HG03175 (cell line): ENCODE results near the gene AMPD3.

Source experiments
- ATAC-seq: cut with Tn5 transposase; IDR thresholded peaks from one replicate; pipeline ENCODE4 v1.9.1; 2021; ENCODE audit warnings: mild to moderate bottlenecking, moderate library complexity; ENCODE audit not compliant: unreplicated experiment

Gene AMPD3

GRCh38 chr11:10486161-10486840 lies 31.2 kb downstream of the AMPD3 start:
- ATAC-seq = no peak

DNA sequence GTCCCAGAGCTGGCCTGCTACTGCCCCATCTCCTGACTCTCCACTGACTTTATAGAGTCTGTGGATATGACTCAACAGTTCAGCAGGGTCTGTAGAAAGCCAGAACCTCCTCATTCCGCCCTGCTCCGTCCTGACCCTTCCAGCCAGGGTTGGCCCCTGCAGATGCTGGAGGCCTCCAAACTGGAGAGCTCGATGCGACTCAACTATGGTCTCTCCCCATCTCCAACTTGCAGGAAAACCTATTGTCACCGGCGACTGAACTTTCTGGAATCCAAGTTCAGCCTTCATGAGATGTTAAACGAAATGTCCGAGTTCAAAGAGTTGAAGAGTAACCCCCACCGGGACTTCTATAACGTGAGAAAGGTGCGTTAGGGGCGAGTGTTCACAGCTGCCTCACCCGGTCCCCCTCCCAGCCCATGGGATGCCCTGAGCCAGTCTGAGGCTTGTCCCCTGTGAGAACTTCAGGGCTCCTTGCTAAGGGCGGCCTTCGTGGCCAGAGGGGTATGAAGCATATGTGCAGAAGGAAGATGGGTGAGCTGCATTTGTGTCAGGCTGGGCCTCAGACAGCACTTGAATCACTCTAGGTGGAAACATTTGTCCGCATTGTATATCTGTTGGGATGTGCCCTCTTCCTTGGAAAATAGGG lies 32.1 kb downstream of the AMPD3 start:
- no peak for ATAC-seq

DNA sequence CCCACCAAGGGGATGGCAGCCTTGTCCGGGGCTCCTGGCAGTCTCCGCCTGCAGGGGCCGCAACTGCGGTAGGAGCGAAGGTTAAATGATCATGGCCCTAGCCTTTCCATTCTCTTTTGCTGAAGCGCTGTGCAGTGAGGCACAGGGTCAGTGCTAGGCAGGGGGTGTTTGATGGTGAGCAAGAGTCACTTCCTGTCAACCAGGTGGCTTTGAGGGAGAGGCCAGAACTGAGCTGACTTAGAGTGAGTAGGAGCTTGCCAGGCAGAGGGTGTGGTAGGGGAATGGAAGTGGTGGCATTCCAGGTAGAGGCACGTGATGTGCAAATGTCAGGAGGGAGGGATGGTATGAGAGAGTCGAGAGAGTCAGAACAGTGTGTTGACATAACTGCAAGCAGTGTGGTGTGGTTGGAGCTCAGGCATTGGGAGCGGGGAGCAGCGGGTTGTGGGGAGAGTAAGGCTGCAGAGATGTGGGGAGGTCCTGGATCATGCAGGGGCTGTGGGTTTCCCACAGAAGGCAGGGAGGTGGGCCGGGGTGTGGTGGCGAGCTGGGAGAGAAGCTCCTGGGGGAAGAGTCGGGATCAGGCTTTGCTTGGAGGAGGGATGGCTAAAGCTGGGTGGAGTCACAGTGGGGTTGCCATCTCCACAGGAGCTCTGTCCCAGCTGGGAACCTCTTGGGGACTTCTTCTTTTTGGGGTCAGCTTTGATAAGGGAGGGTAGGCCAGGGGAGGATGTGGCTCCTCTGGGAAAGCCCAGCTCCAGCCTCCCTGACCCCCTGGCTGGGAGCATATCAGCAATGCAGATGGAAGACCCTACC lies 33.3 kb downstream of the AMPD3 start:
- ATAC-seq = peak; percentile 5

- peak; percentile 72 for ATAC-seq
Measured at GRCh38 chr11:10488934-10489691, 34.0 kb downstream of the AMPD3 start.

GRCh38 chr11:10490032-10490397 lies 35.0 kb downstream of the AMPD3 start:
- ATAC-seq = no peak

DNA sequence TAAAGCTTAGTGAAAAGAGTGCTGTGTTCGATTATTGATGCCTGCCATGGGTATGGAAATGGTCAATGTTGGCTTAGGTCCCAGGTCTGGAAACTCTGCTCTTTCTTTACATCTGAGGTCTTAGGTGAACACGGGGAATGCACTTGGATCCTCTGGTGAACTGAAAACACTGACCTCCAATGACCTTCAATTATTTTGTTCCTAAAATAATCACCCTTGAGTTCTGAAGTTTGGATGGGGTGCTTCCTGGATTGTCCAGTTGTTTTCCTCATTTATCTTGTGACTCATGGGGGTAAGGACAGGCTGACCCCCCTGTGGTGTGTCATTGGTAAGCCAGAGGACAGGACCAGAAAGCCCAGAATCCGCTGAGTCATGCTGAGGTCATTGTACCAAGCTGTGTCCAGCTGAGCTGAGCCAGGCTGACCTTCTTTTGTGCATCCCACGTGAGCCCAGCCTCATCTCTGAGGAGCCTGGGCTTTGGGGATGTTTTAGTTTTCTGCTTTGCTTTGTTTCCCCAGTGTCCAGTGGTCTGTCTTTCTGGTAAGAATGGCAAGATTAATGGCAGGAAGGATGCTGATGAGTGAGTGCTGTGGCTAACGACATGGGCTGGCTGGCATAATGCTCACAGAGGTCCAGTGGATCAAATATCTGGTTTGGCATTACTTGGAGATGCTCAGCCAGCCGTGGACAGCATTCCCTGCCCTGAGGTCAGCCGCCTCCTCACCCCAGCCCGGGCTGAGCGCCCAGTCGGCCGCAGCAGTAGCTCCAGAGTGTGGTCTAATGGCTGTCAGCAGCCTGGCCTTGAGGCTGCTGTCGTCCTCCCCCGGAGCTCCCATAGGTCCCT lies 35.6 kb downstream of the AMPD3 start:
- no peak for ATAC-seq

- no peak for ATAC-seq
Measured at GRCh38 chr11:10492084-10492483, 37.0 kb downstream of the AMPD3 start.

- no peak for ATAC-seq
Measured at GRCh38 chr11:10493041-10493663, 38.1 kb downstream of the AMPD3 start.

- no peak for ATAC-seq
Measured at GRCh38 chr11:10494636-10495463, 39.8 kb downstream of the AMPD3 start.

DNA sequence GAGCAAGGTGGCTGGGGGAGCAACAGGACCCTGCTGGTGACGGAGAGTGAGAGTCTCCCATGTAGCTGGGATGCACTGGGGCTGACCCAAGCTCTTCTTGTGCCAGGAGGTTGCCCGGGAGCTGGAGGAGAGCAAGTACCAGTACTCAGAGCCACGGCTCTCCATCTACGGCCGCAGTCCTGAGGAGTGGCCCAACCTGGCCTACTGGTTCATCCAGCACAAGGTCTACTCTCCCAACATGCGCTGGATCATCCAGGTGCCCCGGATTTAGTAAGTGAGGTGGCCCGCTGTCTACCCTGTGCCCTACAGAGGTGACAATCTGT lies 40.4 kb downstream of the AMPD3 start:
- ATAC-seq = no peak

DNA sequence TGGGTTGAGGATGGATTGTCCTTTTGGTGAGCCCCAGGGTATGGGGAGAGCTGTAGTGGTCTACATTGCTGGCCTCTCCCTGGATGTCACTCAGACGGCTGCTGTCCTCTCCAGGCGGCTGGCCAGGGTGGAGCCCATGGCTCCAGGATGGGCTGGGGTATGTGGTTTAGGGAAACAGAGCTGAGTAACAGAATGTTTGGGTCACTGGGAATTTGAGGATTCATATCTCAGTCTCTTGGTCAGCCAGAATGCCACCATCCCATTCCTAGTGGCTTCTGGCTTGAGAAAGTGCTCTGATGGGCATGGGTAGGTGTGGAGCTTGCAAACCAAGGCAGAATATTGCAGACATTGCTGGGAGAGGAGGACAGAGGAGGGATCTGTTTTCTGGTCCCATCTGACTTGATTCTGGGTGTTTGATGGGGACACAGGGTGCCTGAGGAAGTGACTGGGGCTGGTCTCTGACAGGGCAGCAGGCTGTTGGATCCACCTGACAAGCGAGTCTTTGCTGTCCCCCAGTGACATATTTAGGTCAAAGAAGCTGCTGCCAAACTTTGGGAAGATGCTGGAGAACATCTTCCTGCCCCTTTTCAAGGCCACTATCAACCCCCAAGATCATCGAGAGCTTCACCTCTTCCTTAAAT lies 41.4 kb downstream of the AMPD3 start:
- no peak for ATAC-seq

GRCh38 chr11:10497371-10498021 lies 42.4 kb downstream of the AMPD3 start:
- ATAC-seq = no peak

- no peak for ATAC-seq
Measured at GRCh38 chr11:10498022-10498400, 42.9 kb downstream of the AMPD3 start.

DNA sequence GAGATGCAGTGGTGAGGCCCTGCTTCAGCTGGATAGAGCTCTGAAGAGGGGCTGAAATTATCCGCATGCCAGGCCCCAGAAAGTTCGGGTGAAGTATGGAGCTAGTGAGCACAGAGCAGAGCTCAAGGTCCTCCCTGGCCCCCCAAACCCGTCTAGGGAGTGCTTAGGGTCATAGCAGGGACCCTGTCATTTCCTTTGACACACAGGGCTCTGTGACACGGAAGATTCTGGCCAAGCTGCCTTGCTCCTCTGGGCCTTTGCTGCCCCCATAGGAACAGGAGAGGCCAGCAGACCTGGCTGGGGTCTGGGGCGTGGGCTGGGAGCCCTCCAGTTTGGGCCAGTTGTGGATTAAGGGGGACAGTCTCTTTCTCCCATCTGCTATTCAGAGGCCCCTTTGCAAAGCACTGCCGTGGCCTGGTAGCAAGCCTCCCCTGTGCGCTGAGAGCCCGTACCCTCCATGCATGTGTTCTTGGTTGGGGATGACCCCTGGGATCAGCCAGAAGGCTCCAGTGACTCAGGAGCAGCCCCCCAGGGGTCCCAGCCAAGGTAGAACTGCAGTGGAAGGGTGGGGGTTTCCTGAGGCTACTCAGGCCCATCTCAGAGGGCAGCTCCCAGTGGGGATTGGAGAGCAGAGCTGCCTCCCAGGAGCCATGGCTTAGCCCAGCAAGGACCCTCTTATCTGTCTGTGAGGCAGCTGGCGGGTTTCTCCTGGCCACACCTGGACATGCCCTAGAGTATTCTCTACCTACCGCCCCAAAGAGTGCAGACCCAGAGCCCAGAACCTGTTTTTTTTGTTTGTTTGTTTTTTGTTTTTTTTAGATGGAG lies 43.6 kb downstream of the AMPD3 start:
- no peak for ATAC-seq

- no peak for ATAC-seq
Measured at GRCh38 chr11:10499452-10499851, 44.4 kb downstream of the AMPD3 start.

DNA sequence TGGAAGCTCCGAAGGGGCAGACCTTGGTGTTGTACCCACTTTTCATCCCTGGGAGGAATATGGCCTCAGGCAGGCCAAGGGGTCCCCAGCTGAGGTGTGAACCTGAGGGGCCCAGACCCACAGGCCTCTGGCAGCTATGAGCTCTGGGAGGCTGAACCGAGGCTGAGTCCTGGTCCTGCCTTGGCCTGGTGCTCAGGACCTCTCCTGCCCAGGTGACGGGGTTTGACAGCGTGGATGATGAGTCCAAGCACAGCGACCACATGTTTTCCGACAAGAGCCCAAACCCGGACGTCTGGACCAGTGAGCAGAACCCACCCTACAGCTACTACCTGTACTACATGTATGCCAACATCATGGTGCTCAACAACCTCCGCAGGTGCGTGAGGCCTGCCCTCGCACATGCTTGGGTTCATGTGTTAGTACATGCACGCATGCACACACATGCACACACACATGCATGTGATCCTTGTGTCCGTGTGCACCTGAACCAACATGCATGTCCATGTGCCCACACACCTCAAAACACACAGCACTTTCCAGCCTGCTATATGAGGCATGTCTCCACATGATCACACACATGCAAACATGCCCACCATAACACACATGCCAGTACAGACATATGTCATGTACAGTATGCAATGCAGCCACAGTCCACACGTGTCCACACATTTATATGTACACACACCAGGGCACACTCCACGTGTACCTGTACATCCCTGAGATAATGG lies 45.0 kb downstream of the AMPD3 start:
- ATAC-seq = no peak
